Nephron progenitor cell (in vitro differentiated cells): ENCODE data around the gene DRD3.

Experiments used
- DNase-seq: peaks from one replicate; pipeline ENCODE4 v3.0.0; 2021
- H3K27ac Mint-ChIP-seq: 2 replicates; pipeline ENCODE4 v1.8.0; 2021; ENCODE audit warnings: mild to moderate bottlenecking, moderate library complexity, mixed read lengths
- H3K27me3 Mint-ChIP-seq: 2 replicates; pipeline ENCODE4 v1.8.0; 2021; ENCODE audit warnings: mild to moderate bottlenecking, low read depth, mixed read lengths; ENCODE audit not compliant: poor library complexity
- H3K36me3 Mint-ChIP-seq: 2 replicates; pipeline ENCODE4 v1.8.0; 2021; ENCODE audit warnings: low read depth, mixed read lengths
- H3K4me1 Mint-ChIP-seq: 2 replicates; pipeline ENCODE4 v1.8.0; 2021; ENCODE audit warnings: mixed read lengths
- H3K4me3 Mint-ChIP-seq: 2 replicates; pipeline ENCODE4 v1.8.0; 2021; ENCODE audit warnings: mild to moderate bottlenecking, moderate library complexity, mixed read lengths
- H3K9me3 Mint-ChIP-seq: 2 replicates; pipeline ENCODE4 v1.8.0; 2021; ENCODE audit warnings: mild to moderate bottlenecking, moderate library complexity, mixed read lengths
- TF ChIP-seq, protein P1 (sequence below): fragments of 200-600 bp; sonication (generic); IDR thresholded peaks from 2 replicates; pipeline ENCODE4 v1.5.0; 2021; ENCODE audit warnings: antibody characterized with exemption

Gene DRD3

DNA sequence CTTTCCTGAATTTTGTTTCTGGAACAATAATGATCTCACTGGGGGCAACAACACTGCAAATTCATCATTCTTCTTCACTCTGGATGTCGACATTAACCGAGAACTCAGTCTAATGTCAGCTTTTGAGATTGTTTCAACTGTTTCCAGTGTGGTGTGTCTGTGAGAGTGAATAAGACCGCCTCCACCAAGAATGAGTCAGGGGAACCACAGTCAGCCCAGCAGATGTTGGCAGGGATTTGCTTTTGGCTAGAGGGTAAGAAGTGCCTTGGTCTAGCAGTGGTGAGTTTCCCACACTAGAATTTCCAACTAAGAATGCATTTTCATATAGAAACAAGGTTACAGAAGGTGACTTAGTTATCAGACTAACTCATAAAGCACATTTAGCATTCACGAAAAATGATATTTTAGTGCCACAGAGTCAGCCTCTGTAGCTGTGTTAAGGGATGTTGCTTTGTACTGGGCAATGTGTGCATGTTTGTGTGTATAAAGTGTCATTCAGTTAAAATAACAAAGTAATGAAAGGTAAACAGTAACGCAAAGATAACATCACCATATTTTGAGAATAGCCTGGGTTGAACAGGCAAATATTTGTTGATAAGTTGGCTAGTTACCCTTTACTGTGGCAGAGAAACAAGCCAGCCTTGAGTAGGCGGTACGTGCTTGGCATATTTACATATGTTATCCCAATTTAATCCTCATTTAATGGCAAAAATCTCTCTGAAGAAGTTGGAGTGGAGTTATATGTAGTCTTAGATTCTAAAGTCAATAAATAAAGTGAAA is 33.8 kb downstream of the DRD3 start:
- Mint-ChIP-seq H3K9me3 (no peaks in the 10 kb centered on the region), H3K4me3 (no peak overlapping the region), H3K36me3 (no peaks in the 10 kb centered on the region), H3K27ac (no peak overlapping the region), H3K27me3 (peaks cover 11% of the 10 kb centered on the region), H3K4me1 (peaks cover 2% of the 10 kb centered on the region)
- no peak for DNase-seq
- TF ChIP-seq, protein P1, sequence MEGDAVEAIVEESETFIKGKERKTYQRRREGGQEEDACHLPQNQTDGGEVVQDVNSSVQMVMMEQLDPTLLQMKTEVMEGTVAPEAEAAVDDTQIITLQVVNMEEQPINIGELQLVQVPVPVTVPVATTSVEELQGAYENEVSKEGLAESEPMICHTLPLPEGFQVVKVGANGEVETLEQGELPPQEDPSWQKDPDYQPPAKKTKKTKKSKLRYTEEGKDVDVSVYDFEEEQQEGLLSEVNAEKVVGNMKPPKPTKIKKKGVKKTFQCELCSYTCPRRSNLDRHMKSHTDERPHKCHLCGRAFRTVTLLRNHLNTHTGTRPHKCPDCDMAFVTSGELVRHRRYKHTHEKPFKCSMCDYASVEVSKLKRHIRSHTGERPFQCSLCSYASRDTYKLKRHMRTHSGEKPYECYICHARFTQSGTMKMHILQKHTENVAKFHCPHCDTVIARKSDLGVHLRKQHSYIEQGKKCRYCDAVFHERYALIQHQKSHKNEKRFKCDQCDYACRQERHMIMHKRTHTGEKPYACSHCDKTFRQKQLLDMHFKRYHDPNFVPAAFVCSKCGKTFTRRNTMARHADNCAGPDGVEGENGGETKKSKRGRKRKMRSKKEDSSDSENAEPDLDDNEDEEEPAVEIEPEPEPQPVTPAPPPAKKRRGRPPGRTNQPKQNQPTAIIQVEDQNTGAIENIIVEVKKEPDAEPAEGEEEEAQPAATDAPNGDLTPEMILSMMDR, result no peak

DNA sequence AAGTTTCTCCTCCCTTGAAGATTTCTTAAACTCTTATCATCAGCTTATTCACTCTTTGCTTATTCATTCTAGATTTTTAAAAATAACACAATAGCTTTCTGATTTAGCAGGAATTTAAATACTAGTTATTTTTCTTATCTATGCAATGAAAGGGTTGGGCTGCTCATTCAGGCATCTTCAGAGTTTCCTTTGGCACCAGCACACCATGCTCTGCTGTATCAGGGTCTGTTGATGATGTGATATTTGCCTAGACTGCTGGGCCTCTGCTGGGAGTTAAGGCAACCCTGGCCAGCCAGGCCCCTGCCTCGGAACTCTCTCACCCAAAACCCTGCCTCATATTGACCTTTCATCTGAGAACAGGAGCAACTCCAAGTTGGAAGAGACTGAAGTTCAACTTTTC is 35.0 kb downstream of the DRD3 start:
- no peaks in the 10 kb centered on the region for H3K9me3 Mint-ChIP-seq
- H3K4me3 Mint-ChIP-seq, result no peak overlapping the region
- peaks cover 10% of the 10 kb centered on the region for H3K27me3 Mint-ChIP-seq
- no peaks in the 10 kb centered on the region for H3K36me3 Mint-ChIP-seq
- TF ChIP-seq, protein P1, result no peak
- no peaks in the 10 kb centered on the region for H3K4me1 Mint-ChIP-seq
- DNase-seq, result no peak
- no peak overlapping the region for H3K27ac Mint-ChIP-seq

DNA sequence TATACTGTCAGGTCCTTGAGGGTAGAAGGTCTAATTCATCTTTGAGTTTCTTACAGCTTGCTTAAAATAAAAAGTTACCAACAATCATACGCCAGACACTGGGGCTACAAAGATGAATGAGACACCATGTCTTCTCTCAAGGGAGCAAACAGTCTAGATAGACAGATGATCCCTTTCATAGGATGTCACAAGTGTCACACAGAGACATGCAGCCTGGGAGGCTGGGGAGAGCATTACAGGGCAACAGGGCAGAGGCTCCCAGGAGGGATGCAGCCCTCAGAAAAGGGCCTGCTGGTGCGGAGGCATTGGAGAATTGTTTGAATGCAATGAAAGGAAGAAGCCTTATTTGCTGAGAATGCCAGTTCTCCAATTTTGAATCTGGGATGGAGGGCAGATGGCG is 39.0 kb downstream of the DRD3 start:
- peaks cover 10% of the 10 kb centered on the region for H3K27me3 Mint-ChIP-seq
- H3K9me3 Mint-ChIP-seq, result no peaks in the 10 kb centered on the region
- no peak overlapping the region for H3K4me3 Mint-ChIP-seq
- DNase-seq, result no peak
- no peak overlapping the region for H3K27ac Mint-ChIP-seq
- TF ChIP-seq, protein P1, result no peak
- H3K36me3 Mint-ChIP-seq, result no peaks in the 10 kb centered on the region
- no peaks in the 10 kb centered on the region for H3K4me1 Mint-ChIP-seq

DNA sequence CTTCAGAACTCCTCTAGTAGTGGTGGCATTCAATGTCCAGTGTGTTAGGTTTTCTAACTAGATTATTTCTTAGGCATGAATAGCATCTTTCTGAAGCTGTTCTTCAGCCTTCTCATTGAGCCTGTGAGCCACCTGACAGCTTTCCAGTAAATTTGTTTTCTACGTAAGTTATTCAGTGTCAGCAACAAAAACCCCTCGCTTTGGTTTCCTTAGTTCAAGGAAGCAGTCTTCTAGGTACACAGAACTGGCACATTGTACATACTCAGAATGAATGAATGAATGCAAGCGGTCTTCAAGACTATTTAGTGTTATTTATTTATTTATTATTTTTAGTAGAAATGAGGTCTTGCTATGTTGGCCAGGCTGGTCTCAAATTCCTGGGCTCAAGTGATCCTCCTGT is 44.9 kb downstream of the DRD3 start:
- no peaks in the 10 kb centered on the region for H3K9me3 Mint-ChIP-seq
- H3K36me3 Mint-ChIP-seq, result no peaks in the 10 kb centered on the region
- H3K27ac Mint-ChIP-seq, result no peak overlapping the region
- H3K4me1 Mint-ChIP-seq, result no peaks in the 10 kb centered on the region
- TF ChIP-seq, protein P1, result no peak
- no peak for DNase-seq
- peaks cover 3% of the 10 kb centered on the region for H3K27me3 Mint-ChIP-seq
- no peak overlapping the region for H3K4me3 Mint-ChIP-seq

DNA sequence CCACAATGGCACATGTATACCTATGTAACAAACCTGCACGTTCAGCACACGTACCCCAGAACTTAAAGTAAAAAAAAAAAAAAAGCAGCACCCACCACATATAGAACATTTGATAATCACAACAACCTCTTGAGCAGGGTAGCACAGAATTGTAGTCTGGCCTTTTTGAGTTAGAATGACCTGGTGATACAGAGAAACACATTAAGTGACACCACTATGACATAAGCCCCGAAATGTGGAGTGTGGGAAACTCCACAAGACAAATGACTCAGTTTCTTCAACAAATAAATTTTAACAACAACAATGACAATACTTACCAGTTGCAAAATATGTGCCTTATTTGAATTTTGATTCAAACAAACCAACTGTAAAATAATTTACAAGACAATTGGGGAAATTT is 46.4 kb downstream of the DRD3 start:
- TF ChIP-seq, protein P1, result no peak
- H3K4me3 Mint-ChIP-seq, result no peak overlapping the region
- H3K27me3 Mint-ChIP-seq, result peaks cover 3% of the 10 kb centered on the region
- no peaks in the 10 kb centered on the region for H3K4me1 Mint-ChIP-seq
- no peaks in the 10 kb centered on the region for H3K9me3 Mint-ChIP-seq
- no peak for DNase-seq
- H3K36me3 Mint-ChIP-seq, result no peaks in the 10 kb centered on the region
- H3K27ac Mint-ChIP-seq, result no peak overlapping the region

DNA sequence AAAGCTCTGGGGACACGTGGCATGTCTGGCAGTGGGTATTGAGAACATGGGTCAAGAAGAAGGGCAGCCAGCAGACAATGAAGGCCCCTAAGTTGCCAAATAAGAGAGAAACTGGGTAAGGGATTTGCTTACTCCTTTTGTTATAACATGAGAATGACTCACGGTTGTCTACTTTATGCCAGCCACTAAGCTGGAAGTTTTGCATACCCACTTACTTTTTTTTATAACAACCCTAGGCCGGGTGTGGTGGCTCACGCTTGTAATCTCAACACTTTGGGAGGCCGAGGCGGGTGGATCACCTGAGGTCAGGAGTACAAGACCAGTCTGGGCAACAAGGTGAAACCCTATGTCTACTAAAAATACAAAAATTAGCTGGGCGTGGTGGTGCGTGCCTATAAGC is 50.0 kb downstream of the DRD3 start:
- TF ChIP-seq, protein P1, result no peak
- H3K27ac Mint-ChIP-seq, result no peak overlapping the region
- no peak for DNase-seq
- H3K4me1 Mint-ChIP-seq, result no peaks in the 10 kb centered on the region
- peaks cover 4% of the 10 kb centered on the region for H3K27me3 Mint-ChIP-seq
- no peaks in the 10 kb centered on the region for H3K9me3 Mint-ChIP-seq
- no peak overlapping the region for H3K4me3 Mint-ChIP-seq
- H3K36me3 Mint-ChIP-seq, result no peaks in the 10 kb centered on the region
